GM12878 (cell line): ENCODE measurements around the gene RNF223. TPM values are rescaled to one million over a fixed set of nuclear protein-coding genes. Genes with fewer than 3 reads are reported as not detected.

Source experiments
- ATAC-seq: fragments of 200-7000 bp; cut with Tn5 transposase; 3 replicates; pipeline ENCODE4 v1.9.1; 2020; ENCODE audit warnings: mild to moderate bottlenecking, moderate library complexity
- BruUV-seq: library from RNA; stranded (reverse); fragments of 400-500 nt; replicated peaks from 2 replicates; lab custom pipeline; 2021; lab: Mats Ljungman, UMichigan
- CTCF ChIA-PET: fragments of 300-600 bp; sonication (Branson Sonifier 250); formaldehyde crosslinking; extraction: SDS; loops from one replicate; lab custom pipeline; 2021; ENCODE audit warnings: inconsistent platforms; lab: Yijun Ruan, JAX
- POLR2A ChIA-PET: fragments of 350-600 bp; formaldehyde crosslinking; extraction: SDS; loops from one replicate; lab custom pipeline; 2021; ENCODE audit warnings: inconsistent platforms; lab: Charles Lee
- RAD21 ChIA-PET: fragments of 300-600 bp; sonication (Branson Sonifier 250); formaldehyde crosslinking; loops from one replicate; lab custom pipeline; 2023; ENCODE audit warnings: antibody characterized with exemption; ENCODE audit not compliant: unreplicated experiment; lab: Charles Lee
- SMC1A ChIA-PET: fragments of 300-600 bp; sonication (Branson Sonifier 250); formaldehyde crosslinking; loops from one replicate; lab custom pipeline; 2023; ENCODE audit not compliant: unreplicated experiment, uncharacterized antibody; lab: Charles Lee
- DNase-seq: peaks from one replicate; pipeline ENCODE4 v3.0.0-alpha.2; 2011; ENCODE audit warnings: low read depth, low spot score
- FAIRE-seq: peaks from 3 replicates; lab custom pipeline; 2011; peaks lifted over from hg19 to GRCh38; lab: Jason Lieb, UNC
- H2AFZ ChIP-seq: 2 replicates; pipeline ENCODE4 v1.6.0; 2011; ENCODE audit warnings: low read depth, low read length, control low read depth; ENCODE audit not compliant: control insufficient read depth
- H3K27ac ChIP-seq: 2 replicates; pipeline ENCODE4 v1.5.1; 2011; ENCODE audit warnings: control low read depth; ENCODE audit not compliant: control insufficient read depth, insufficient read depth
- H3K27me3 ChIP-seq, 2 experiments: replicated peaks in 1 of 2; 2 replicates each; pipeline versions ENCODE4 v1.6.0 to v1.6.1; 2011; ENCODE audit warnings: low read length in 1 of 2; ENCODE audit not compliant: control insufficient read depth in 2 of 2, insufficient read depth in 2 of 2
- H3K36me3 ChIP-seq, 2 experiments: 2 replicates each; pipeline ENCODE4 v1.5.1; 2011; ENCODE audit warnings: low read length in 1 of 2; ENCODE audit not compliant: control insufficient read depth in 2 of 2, insufficient read depth in 2 of 2
- H3K4me1 ChIP-seq: 2 replicates; pipeline ENCODE4 v1.6.1; 2011; ENCODE audit warnings: mild to moderate bottlenecking, low read length, moderate library complexity, mixed read lengths; ENCODE audit not compliant: control insufficient read depth, insufficient read depth
- H3K4me2 ChIP-seq: 2 replicates; pipeline ENCODE4 v1.6.0; 2011; ENCODE audit warnings: control low read depth; ENCODE audit not compliant: control insufficient read depth, insufficient read depth
- H3K4me3 ChIP-seq: fragments of 200-600 bp; sonication (generic); 2 replicates; pipeline ENCODE4 v1.5.1; 2016
- H3K79me2 ChIP-seq: 2 replicates; pipeline ENCODE4 v1.6.0; 2011; ENCODE audit warnings: low read length; ENCODE audit not compliant: control insufficient read depth, insufficient read depth
- H3K9ac ChIP-seq: 2 replicates; pipeline ENCODE4 v1.8.0; 2011; ENCODE audit warnings: low read length, control low read depth, mixed read lengths; ENCODE audit not compliant: control insufficient read depth, insufficient read depth
- H3K9me3 ChIP-seq: replicated peaks from 3 replicates; pipeline ENCODE4 v1.5.1; 2011; ENCODE audit warnings: mild to moderate bottlenecking, low read length; ENCODE audit not compliant: control insufficient read depth, insufficient read depth
- H4K20me1 ChIP-seq: 2 replicates; pipeline ENCODE4 v1.6.0; 2011; ENCODE audit not compliant: control insufficient read depth, insufficient read depth
- ATF3 ChIP-seq: IDR thresholded peaks from 2 replicates; pipeline ENCODE4 v1.6.1; 2011; ENCODE audit warnings: low read depth, mild to moderate bottlenecking, low read length, moderate library complexity, borderline replicate concordance; ENCODE audit errors: extremely low read depth
- BCL3 ChIP-seq: IDR thresholded peaks from 2 replicates; pipeline ENCODE4 v1.6.1; 2011; ENCODE audit warnings: borderline replicate concordance, low read depth, mild to moderate bottlenecking, moderate library complexity, low read length; ENCODE audit not compliant: insufficient read depth, poor library complexity, severe bottlenecking
- CBX3 ChIP-seq: fragments of 200-600 bp; sonication (generic); IDR thresholded peaks from 2 replicates; pipeline ENCODE4 v1.6.1; 2016; ENCODE audit warnings: low read depth, borderline replicate concordance
- CBX5 ChIP-seq: sonication (generic); IDR thresholded peaks from 2 replicates; pipeline ENCODE4 v1.6.1; 2016; ENCODE audit warnings: low read depth, moderate library complexity, mild to moderate bottlenecking, inconsistent platforms
- DPF2 ChIP-seq: fragments of 450-650 bp; IDR thresholded peaks from 2 replicates; pipeline ENCODE4 v1.6.1; 2017; ENCODE audit warnings: mild to moderate bottlenecking
- EGR1 ChIP-seq, 2 experiments: IDR thresholded peaks; 1 replicate in 1 of 2; 2 replicates in 1 of 2; pipeline ENCODE4 v1.6.1; 2011 to 2012; ENCODE audit warnings: low read depth in 2 of 2, low read length in 2 of 2, borderline replicate concordance in 1 of 2, mild to moderate bottlenecking in 1 of 2, moderate library complexity in 1 of 2
- FOS ChIP-seq: IDR thresholded peaks from 3 replicates; pipeline ENCODE4 v1.6.1; 2011; ENCODE audit warnings: borderline replicate concordance; ENCODE audit not compliant: insufficient read length; ENCODE audit errors: extremely low read depth
- GATAD2B ChIP-seq: fragments of 450-650 bp; conservative IDR thresholded peaks from 2 replicates; pipeline ENCODE4 v1.6.1; 2017; ENCODE audit warnings: low read depth, mild to moderate bottlenecking, moderate library complexity
- IKZF1 ChIP-seq: fragments of 450-650 bp; conservative IDR thresholded peaks from 2 replicates; pipeline ENCODE4 v1.6.1; 2017; ENCODE audit warnings: antibody characterized with exemption, mild to moderate bottlenecking
- NR2C2 ChIP-seq: IDR thresholded peaks from 2 replicates; pipeline ENCODE4 v1.6.1; 2011; ENCODE audit warnings: borderline replicate concordance, low read depth; ENCODE audit not compliant: control insufficient read depth, insufficient read length
- PAX5 ChIP-seq: IDR thresholded peaks from 2 replicates; pipeline ENCODE4 v1.6.1; 2011; ENCODE audit warnings: low read depth, low read length, borderline replicate concordance
- RFX5 ChIP-seq: IDR thresholded peaks from 2 replicates; pipeline ENCODE4 v1.6.1; 2011; ENCODE audit warnings: low read depth, low read length, improper control_type of control experiment
- SPI1 ChIP-seq: IDR thresholded peaks from 2 replicates; pipeline ENCODE4 v1.6.1; 2011; ENCODE audit warnings: low read depth, mild to moderate bottlenecking, low read length, moderate library complexity, borderline replicate concordance; ENCODE audit not compliant: insufficient read depth
- TCF12 ChIP-seq: IDR thresholded peaks from 2 replicates; pipeline ENCODE4 v1.6.1; 2011; ENCODE audit warnings: low read depth, mild to moderate bottlenecking, low read length
- WGBS: methylation state at CpG from one replicate; pipeline ENCODE4 v1.1.6; 2016; ENCODE audit warnings: low lambda C conversion rate; ENCODE audit not compliant: insufficient replicate concordance, insufficient coverage; ENCODE audit errors: missing lambda C conversion rate; 5-methylcytosine and 5-hydroxymethylcytosine counted together
- in situ Hi-C: fragments of 300-500 bp; cut with MboI; formaldehyde crosslinking; loops from 9 replicates; pipeline ENCODE4 v1.14.3; 2018; ENCODE audit warnings: mixed read lengths
- intact Hi-C: fragments of 100-400 bp; cut with micrococcal nuclease; formaldehyde crosslinking; loops from one replicate; pipeline ENCODE4 v1.14.2; 2022; ENCODE audit not compliant: unreplicated experiment
- polyA plus RNA-seq, 11 experiments: library from polyadenylated mRNA; depleted of rRNA in 4 of 11; unstranded in 6 of 11; stranded (reverse) in 5 of 11; fragments of >200 nt; fragmentation: Nextera tagmentation in 4 of 11; fragmentation: Illumina TruSeq in 1 of 11; extraction: Ambion mirVana in 4 of 11; extraction: Trizol in 1 of 11; gene quantifications; 1 replicate in 1 of 11; 2 replicates in 10 of 11; pipeline versions ENCODE4 v1.2.1 to v1.2.3, GENCODE V29; 2011 to 2016; ENCODE audit warnings: inconsistent platforms in 2 of 11, missing spikeins in 2 of 11, low read depth in 1 of 11
- total RNA-seq, 4 experiments: library from RNA; depleted of rRNA in 3 of 4; stranded (reverse); fragments of >200 nt in 3 of 4; fragmentation: Illumina TruSeq in 1 of 4; extraction: Trizol in 1 of 4; gene quantifications; 2 replicates each; pipeline versions ENCODE4 v1.2.1 to v1.2.3, GENCODE V29; 2013 to 2021
- TF ChIP-seq, protein P1 (sequence below): fragments of 450-650 bp; formaldehyde crosslinking; IDR thresholded peaks from 2 replicates; pipeline ENCODE4 v1.4.0; 2020; ENCODE audit warnings: mild to moderate bottlenecking, moderate library complexity

RNF223 gene
- total and polyA plus RNA-seq, 10 of the 15 experiments (the other 5 are each of a cell fraction or from before 2014, with no cell fraction given), result 0.06 TPM; not detected in 9

GRCh38 chr1:1021010-1021919, 52.8 kb downstream of the RNF223 start:
- Histone ChIP-seq H3K9ac (peak overlapping the region; percentile 50; the same call in 1 of the 2 replicates), H3K36me3 (no peaks in the 10 kb centered on the region), H4K20me1 (no peaks in the 10 kb centered on the region), H3K4me1 (peaks cover 7% of the 10 kb centered on the region), H2AFZ (no peak overlapping the region), H3K79me2 (peaks cover 2% of the 10 kb centered on the region; the same call in 1 of the 2 replicates), H3K27me3 (no peaks in the 10 kb centered on the region), H3K9me3 (no peaks in the 10 kb centered on the region), H3K27ac (no peak overlapping the region), H3K4me3 (peak overlapping the region; percentile 70), H3K4me2 (peak overlapping the region; percentile 77)
- DNase-seq, result no peak
- FAIRE-seq, result no peak
- POLR2A ChIA-PET, result interaction anchor here (0.6 to 1.8 kb wide), 6 partner anchors 11 to 179 kb away, joined by 3 to 6 read pairs (median 4); no protein-coding TSS in a partner anchor
- no TSS peak for BruUV-seq
- SMC1A ChIA-PET, result interaction anchor here (1.1 to 1.7 kb wide), 2 partner anchors 11 to 35 kb away, joined by 3 to 10 read pairs; no protein-coding TSS in a partner anchor
- RAD21 ChIA-PET, result interaction anchor here (1.4 kb wide), 1 partner anchor 38 kb away, joined by 3 read pairs; no protein-coding TSS in a partner anchor
- ATAC-seq, result peak; percentile 13
- 21% methylated on average over 31 of the region's 33 CpGs for WGBS
- CTCF ChIA-PET, result interaction anchor here (1.0 to 2.4 kb wide), 3 partner anchors 11 to 38 kb away, joined by 3 to 17 read pairs (median 9); no protein-coding TSS in a partner anchor
- intact Hi-C loops, result no loop called here
- in situ Hi-C loops, result loop anchor here (5.0 kb wide), 1 partner anchor 41 kb away; no protein-coding TSS in a partner anchor
- no peak for TF ChIP-seq PAX5
- TF ChIP-seq, protein P1, sequence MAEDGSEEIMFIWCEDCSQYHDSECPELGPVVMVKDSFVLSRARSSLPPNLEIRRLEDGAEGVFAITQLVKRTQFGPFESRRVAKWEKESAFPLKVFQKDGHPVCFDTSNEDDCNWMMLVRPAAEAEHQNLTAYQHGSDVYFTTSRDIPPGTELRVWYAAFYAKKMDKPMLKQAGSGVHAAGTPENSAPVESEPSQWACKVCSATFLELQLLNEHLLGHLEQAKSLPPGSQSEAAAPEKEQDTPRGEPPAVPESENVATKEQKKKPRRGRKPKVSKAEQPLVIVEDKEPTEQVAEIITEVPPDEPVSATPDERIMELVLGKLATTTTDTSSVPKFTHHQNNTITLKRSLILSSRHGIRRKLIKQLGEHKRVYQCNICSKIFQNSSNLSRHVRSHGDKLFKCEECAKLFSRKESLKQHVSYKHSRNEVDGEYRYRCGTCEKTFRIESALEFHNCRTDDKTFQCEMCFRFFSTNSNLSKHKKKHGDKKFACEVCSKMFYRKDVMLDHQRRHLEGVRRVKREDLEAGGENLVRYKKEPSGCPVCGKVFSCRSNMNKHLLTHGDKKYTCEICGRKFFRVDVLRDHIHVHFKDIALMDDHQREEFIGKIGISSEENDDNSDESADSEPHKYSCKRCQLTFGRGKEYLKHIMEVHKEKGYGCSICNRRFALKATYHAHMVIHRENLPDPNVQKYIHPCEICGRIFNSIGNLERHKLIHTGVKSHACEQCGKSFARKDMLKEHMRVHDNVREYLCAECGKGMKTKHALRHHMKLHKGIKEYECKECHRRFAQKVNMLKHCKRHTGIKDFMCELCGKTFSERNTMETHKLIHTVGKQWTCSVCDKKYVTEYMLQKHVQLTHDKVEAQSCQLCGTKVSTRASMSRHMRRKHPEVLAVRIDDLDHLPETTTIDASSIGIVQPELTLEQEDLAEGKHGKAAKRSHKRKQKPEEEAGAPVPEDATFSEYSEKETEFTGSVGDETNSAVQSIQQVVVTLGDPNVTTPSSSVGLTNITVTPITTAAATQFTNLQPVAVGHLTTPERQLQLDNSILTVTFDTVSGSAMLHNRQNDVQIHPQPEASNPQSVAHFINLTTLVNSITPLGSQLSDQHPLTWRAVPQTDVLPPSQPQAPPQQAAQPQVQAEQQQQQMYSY, result no peak
- TF ChIP-seq ATF3, result no peak
- no peak for TF ChIP-seq RFX5
- no peak for TF ChIP-seq CBX3
- TF ChIP-seq IKZF1, result peak; percentile 24; the same call in 1 of the 2 replicates
- TF ChIP-seq CBX5, result no peak
- TF ChIP-seq GATAD2B, result no peak
- TF ChIP-seq TCF12, result no peak
- TF ChIP-seq SPI1, result no peak
- TF ChIP-seq DPF2, result 0 out of 2 replicates have a peak, but pooled peaks have one; percentile 18
- no peak for TF ChIP-seq EGR1 (IDR thresholded peaks at IDR 0.05; ENCODE audit: borderline replicate concordance in 1 of 2, low read depth in 2 of 2, low read length in 2 of 2)
- TF ChIP-seq BCL3, result no peak
- TF ChIP-seq NR2C2, result no peak
- TF ChIP-seq FOS, result no peak
